ENCODE results near the gene KMT5B. TPM values are rescaled to one million over a fixed set of nuclear protein-coding genes. Genes with fewer than 3 reads are reported as not detected.

KMT5B gene
- total RNA-seq, 1 experiment from 2014 or later: 35.1 TPM

DNA sequence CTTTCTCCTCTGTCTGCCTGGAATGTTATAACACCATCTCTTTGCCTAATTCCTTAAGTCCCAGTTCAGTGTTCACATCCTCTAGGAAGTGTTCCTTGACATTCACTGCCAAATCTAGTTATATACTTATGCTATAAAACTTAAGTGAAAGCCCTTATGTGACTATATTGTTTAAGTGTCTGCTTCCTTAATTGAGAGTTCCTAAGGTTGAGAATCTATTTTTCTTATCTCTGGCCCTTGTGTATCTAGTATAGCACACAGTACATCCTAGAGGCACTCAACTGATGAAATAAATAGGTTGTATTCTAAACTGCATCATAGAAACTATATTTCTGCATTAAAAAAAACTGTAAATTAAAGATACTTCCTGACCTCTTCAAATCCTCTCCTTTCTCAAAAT, 16.9 kb downstream of the KMT5B start:
- TF ChIP-seq, protein P1, sequence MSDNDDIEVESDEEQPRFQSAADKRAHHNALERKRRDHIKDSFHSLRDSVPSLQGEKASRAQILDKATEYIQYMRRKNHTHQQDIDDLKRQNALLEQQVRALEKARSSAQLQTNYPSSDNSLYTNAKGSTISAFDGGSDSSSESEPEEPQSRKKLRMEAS (IDR thresholded peaks at IDR 0.05): no peak
- TF ChIP-seq CBX3 (IDR thresholded peaks at IDR 0.05; ENCODE audit: low read depth) (no peak), RAD21 (IDR thresholded peaks at IDR 0.05; ENCODE audit: low read depth) (no peak), ZNF274 (IDR thresholded peaks at IDR 0.05; ENCODE audit: low read depth, low read length) (no peak), EGR1 (IDR thresholded peaks at IDR 0.05; ENCODE audit: low read depth) (no peak), POLR2A (IDR thresholded peaks at IDR 0.05; ENCODE audit: borderline replicate concordance, extremely low read depth, insufficient read depth, insufficient read length) (no peak), TCF7L2 (IDR thresholded peaks at IDR 0.05; ENCODE audit: borderline replicate concordance, extremely low read depth, insufficient read depth, insufficient read length) (no peak), SRF (IDR thresholded peaks at IDR 0.05; ENCODE audit: low read depth) (no peak), JUND (IDR thresholded peaks at IDR 0.05) (no peak), EZH2 (IDR thresholded peaks at IDR 0.05) (no peak), EZH2phosphoT487 (IDR thresholded peaks at IDR 0.05; ENCODE audit: borderline replicate concordance) (no peak), POLR2AphosphoS5 (IDR thresholded peaks at IDR 0.05; ENCODE audit: low read depth, low read length) (no peak), SIN3A (IDR thresholded peaks at IDR 0.05; ENCODE audit: low read depth) (no peak)
- TF ChIP-seq, protein P2, sequence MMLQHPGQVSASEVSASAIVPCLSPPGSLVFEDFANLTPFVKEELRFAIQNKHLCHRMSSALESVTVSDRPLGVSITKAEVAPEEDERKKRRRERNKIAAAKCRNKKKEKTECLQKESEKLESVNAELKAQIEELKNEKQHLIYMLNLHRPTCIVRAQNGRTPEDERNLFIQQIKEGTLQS (IDR thresholded peaks at IDR 0.05): no peak
- TF ChIP-seq, protein P3, sequence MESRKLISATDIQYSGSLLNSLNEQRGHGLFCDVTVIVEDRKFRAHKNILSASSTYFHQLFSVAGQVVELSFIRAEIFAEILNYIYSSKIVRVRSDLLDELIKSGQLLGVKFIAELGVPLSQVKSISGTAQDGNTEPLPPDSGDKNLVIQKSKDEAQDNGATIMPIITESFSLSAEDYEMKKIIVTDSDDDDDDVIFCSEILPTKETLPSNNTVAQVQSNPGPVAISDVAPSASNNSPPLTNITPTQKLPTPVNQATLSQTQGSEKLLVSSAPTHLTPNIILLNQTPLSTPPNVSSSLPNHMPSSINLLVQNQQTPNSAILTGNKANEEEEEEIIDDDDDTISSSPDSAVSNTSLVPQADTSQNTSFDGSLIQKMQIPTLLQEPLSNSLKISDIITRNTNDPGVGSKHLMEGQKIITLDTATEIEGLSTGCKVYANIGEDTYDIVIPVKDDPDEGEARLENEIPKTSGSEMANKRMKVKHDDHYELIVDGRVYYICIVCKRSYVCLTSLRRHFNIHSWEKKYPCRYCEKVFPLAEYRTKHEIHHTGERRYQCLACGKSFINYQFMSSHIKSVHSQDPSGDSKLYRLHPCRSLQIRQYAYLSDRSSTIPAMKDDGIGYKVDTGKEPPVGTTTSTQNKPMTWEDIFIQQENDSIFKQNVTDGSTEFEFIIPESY (IDR thresholded peaks at IDR 0.05; ENCODE audit: extremely low read depth, insufficient replicate concordance, low read length): no peak
- H4K20me1 ChIP-seq (ENCODE audit: insufficient read depth): 0 out of 2 replicates have a peak, but pooled peaks cover 4% of the 10 kb centered on the region
- ATAC-seq (no peak), DNase-seq (ENCODE audit: low read depth, low spot score) (no peak)
- H3K79me2 ChIP-seq (ENCODE audit: insufficient read depth, low read length): peaks cover 96% of the 10 kb centered on the region
- H3K9ac ChIP-seq (ENCODE audit: low read length): no peak overlapping the region
- no peaks in the 10 kb centered on the region for H3K27me3 ChIP-seq (ENCODE audit: insufficient read depth, low read length)
- ChIA-PET RAD21 (ENCODE audit: low non-redundant PET in 1 of 2, low total read pairs in 2 of 2, uncharacterized antibody in 2 of 2, unreplicated experiment in 2 of 2) (no interaction called here), POLR2A (no interaction called here), CTCF (no interaction called here)
- no peaks in the 10 kb centered on the region for H3K9me2 ChIP-seq (ENCODE audit: insufficient read depth)
- no peak overlapping the region for H3K4me3 ChIP-seq (replicated peaks in 1 of 2; ENCODE audit: low read depth in 1 of 2, low read length in 2 of 2)
- BruUV-seq (replicated peaks): no TSS peak
- intact Hi-C loops (cut with micrococcal nuclease): no loop called here
- H2AFZ ChIP-seq (ENCODE audit: low read depth, low read length, poor library complexity, severe bottlenecking): no peak overlapping the region
- no peak overlapping the region for H3K27ac ChIP-seq (ENCODE audit: low read depth, low read length)
- H3K9me3 ChIP-seq (ENCODE audit: control insufficient read depth in 1 of 2, insufficient read depth in 1 of 2, low read depth in 1 of 2, low read length in 2 of 2): no peaks in the 10 kb centered on the region
- peaks cover 0 to 5% of the 10 kb centered on the region in 2 experiments; a peak in 1 of 4 replicates for H3K4me1 ChIP-seq (ENCODE audit: control insufficient read depth in 1 of 2, insufficient read depth in 2 of 2, low read length in 2 of 2)
- no peak overlapping the region for H3K4me2 ChIP-seq (ENCODE audit: low read length)
- H3K36me3 ChIP-seq (ENCODE audit: control insufficient read depth in 1 of 2, insufficient read depth in 2 of 2, low read length in 2 of 2): no peaks in the 10 kb centered on the region

Measured in HCT116 (cell line).